SK-N-SH (cell line): ENCODE results near the gene BRWD1. TPM values are rescaled to one million over a fixed set of nuclear protein-coding genes. Genes with fewer than 3 reads are reported as not detected.

Experiments
- CTCF ChIA-PET: fragments of 300-600, 350-600 bp; formaldehyde crosslinking; extraction: SDS; loops from one replicate; lab custom pipeline; 2021; lab: Yijun Ruan, JAX
- POLR2A ChIA-PET: fragments of 350-600 bp; sonication (Branson Sonifier 250); formaldehyde crosslinking; extraction: SDS; loops from one replicate; lab custom pipeline; 2020; ENCODE audit warnings: antibody characterized with exemption, inconsistent platforms; lab: Yijun Ruan, JAX
- DNase-seq: peaks from one replicate; pipeline ENCODE4 v3.0.0; 2012
- H2AFZ ChIP-seq: fragments of 200-600 bp; sonication (generic); 2 replicates; pipeline ENCODE4 v1.8.1; 2016; ENCODE audit warnings: antibody characterized with exemption, mild to moderate bottlenecking, low read depth
- H3F3A ChIP-seq: fragments of 200-600 bp; sonication (generic); replicated peaks from 2 replicates; pipeline ENCODE3; 2016; ENCODE audit warnings: antibody characterized with exemption, mild to moderate bottlenecking; ENCODE audit not compliant: insufficient read depth
- H3K27ac ChIP-seq, 2 experiments: fragments of 200-500 bp in 1 of 2; fragments of 200-600 bp in 1 of 2; sonication (Bioruptor generic) in 1 of 2; sonication (generic), shearing (Covaris generic) in 1 of 2; 2 replicates each; pipeline versions ENCODE4 v1.5.1 to v1.6.1; 2014 to 2016; ENCODE audit warnings: low read depth in 2 of 2, inconsistent platforms in 1 of 2, low read length in 1 of 2, mild to moderate bottlenecking in 1 of 2, mixed read lengths in 1 of 2
- H3K27me3 ChIP-seq: fragments of 200-600 bp; sonication (generic), shearing (Covaris generic); 2 replicates; pipeline ENCODE4 v1.6.1; 2016; ENCODE audit warnings: mixed run types; ENCODE audit not compliant: insufficient read depth
- H3K36me3 ChIP-seq, 2 experiments: fragments of 200-500 bp in 1 of 2; fragments of 200-600 bp in 1 of 2; sonication (Bioruptor generic) in 1 of 2; sonication (generic) in 1 of 2; replicated peaks in 1 of 2; 2 replicates each; pipeline versions ENCODE3 to v1.5.1; 2014 to 2016; ENCODE audit warnings: low read length in 1 of 2, mild to moderate bottlenecking in 1 of 2; ENCODE audit not compliant: insufficient read depth in 2 of 2, control insufficient read depth in 1 of 2
- H3K4me1 ChIP-seq, 2 experiments: fragments of 200-500 bp in 1 of 2; fragments of 200-600 bp in 1 of 2; sonication (Bioruptor generic) in 1 of 2; sonication (generic), shearing (Covaris generic) in 1 of 2; 2 replicates each; pipeline versions ENCODE4 v1.5.1 to v1.6.1; 2014 to 2016; ENCODE audit warnings: low read depth in 1 of 2, low read length in 1 of 2, mixed run types in 1 of 2; ENCODE audit not compliant: insufficient read depth in 2 of 2, control insufficient read depth in 1 of 2
- H3K4me2 ChIP-seq: fragments of 200-600 bp; sonication (generic), shearing (Covaris generic); 2 replicates; pipeline ENCODE4 v1.6.1; 2017; ENCODE audit warnings: mixed run types
- H3K4me3 ChIP-seq, 2 experiments: fragments of 200-500 bp in 1 of 2; fragments of 200-600 bp in 1 of 2; sonication (Bioruptor generic) in 1 of 2; sonication (generic), shearing (Covaris generic) in 1 of 2; 2 replicates each; pipeline versions ENCODE4 v1.5.1 to v1.8.1; 2014 to 2016; ENCODE audit warnings: low read depth in 2 of 2, inconsistent platforms in 1 of 2, low read length in 1 of 2, mild to moderate bottlenecking in 1 of 2, mixed read lengths in 1 of 2, moderate library complexity in 1 of 2
- H3K79me2 ChIP-seq: fragments of 200-600 bp; sonication (generic); 2 replicates; pipeline ENCODE4 v1.8.1; 2017; ENCODE audit warnings: mild to moderate bottlenecking; ENCODE audit not compliant: insufficient read depth
- H3K9ac ChIP-seq: fragments of 200-600 bp; sonication (generic); 2 replicates; pipeline ENCODE4 v1.6.1; 2017; ENCODE audit warnings: mixed run types
- H3K9me2 ChIP-seq: fragments of 200-600 bp; sonication (generic); 2 replicates; pipeline ENCODE4 v1.6.1; 2017; ENCODE audit warnings: mixed run types
- H3K9me3 ChIP-seq: fragments of 200-600 bp; sonication (generic); 2 replicates; pipeline ENCODE4 v1.6.1; 2017; ENCODE audit warnings: mixed run types, mild to moderate bottlenecking, moderate library complexity
- H4K20me1 ChIP-seq: fragments of 200-600 bp; sonication (generic); 2 replicates; pipeline ENCODE4 v1.6.1; 2017; ENCODE audit warnings: mild to moderate bottlenecking, mixed run types; ENCODE audit not compliant: insufficient read depth
- ELF1 ChIP-seq: IDR thresholded peaks from 2 replicates; pipeline ENCODE4 v1.4.0; 2012
- EZH2phosphoT487 ChIP-seq: fragments of 200-600 bp; sonication (generic); IDR thresholded peaks from 2 replicates; pipeline ENCODE4 v1.6.1; 2017; ENCODE audit warnings: low read depth, mixed run types, mild to moderate bottlenecking, antibody characterized with exemption, moderate library complexity, borderline replicate concordance
- FOSL2 ChIP-seq: IDR thresholded peaks from 2 replicates; pipeline ENCODE4 v1.4.0; 2012; ENCODE audit warnings: low read depth, mild to moderate bottlenecking, moderate library complexity, borderline replicate concordance
- FOXM1 ChIP-seq: IDR thresholded peaks from 2 replicates; pipeline ENCODE4 v1.4.0; 2012; ENCODE audit warnings: low read depth, mild to moderate bottlenecking
- GABPA ChIP-seq: IDR thresholded peaks from 2 replicates; pipeline ENCODE4 v1.4.0; 2012; ENCODE audit warnings: low read depth, mild to moderate bottlenecking
- POLR2AphosphoS5 ChIP-seq: IDR thresholded peaks from 2 replicates; pipeline ENCODE4 v1.6.1; 2012; ENCODE audit warnings: low read depth, low read length
- RCOR1 ChIP-seq: fragments of 150-350 bp; IDR thresholded peaks from 2 replicates; pipeline ENCODE4 v1.6.1; 2017; ENCODE audit warnings: antibody characterized with exemption, low read length
- RXRA ChIP-seq: IDR thresholded peaks from 2 replicates; pipeline ENCODE4 v1.4.0; 2012; ENCODE audit warnings: low read depth, mild to moderate bottlenecking, borderline replicate concordance
- SIN3A ChIP-seq: IDR thresholded peaks from 2 replicates; pipeline ENCODE4 v1.6.1; 2012; ENCODE audit warnings: low read depth, mild to moderate bottlenecking, low read length, moderate library complexity, borderline replicate concordance
- SMC3 ChIP-seq: IDR thresholded peaks from 2 replicates; pipeline ENCODE4 v1.6.1; 2012; ENCODE audit warnings: low read depth, low read length, improper control_type of control experiment
- TAF1 ChIP-seq: IDR thresholded peaks from 2 replicates; pipeline ENCODE4 v1.6.1; 2012; ENCODE audit warnings: low read depth, mild to moderate bottlenecking, low read length, moderate library complexity, borderline replicate concordance
- USF2 ChIP-seq: fragments of 150-350 bp; IDR thresholded peaks from 2 replicates; pipeline ENCODE4 v1.6.1; 2017; ENCODE audit warnings: antibody characterized with exemption, low read length, low read depth, borderline replicate concordance
- YY1 ChIP-seq: IDR thresholded peaks from 2 replicates; pipeline ENCODE4 v1.4.0; 2012; ENCODE audit warnings: low read depth, mild to moderate bottlenecking
- WGBS: methylation state at CpG from one replicate; pipeline ENCODE4 v1.1.6; 2017; ENCODE audit warnings: low lambda C conversion rate; 5-methylcytosine and 5-hydroxymethylcytosine counted together
- polyA plus RNA-seq, 3 experiments: library from polyadenylated mRNA; depleted of rRNA; stranded (reverse); fragments of >200 nt; gene quantifications; 2 replicates each; pipeline ENCODE4 v1.2.3, GENCODE V29; 2012
- TF ChIP-seq, protein P1 (sequence below): IDR thresholded peaks from 2 replicates; pipeline ENCODE4 v1.6.1; 2012; ENCODE audit warnings: mild to moderate bottlenecking, low read depth, low read length, moderate library complexity
- TF ChIP-seq, protein P2 (sequence below): fragments of 150-350 bp; IDR thresholded peaks from 2 replicates; pipeline ENCODE4 v1.6.1; 2016; ENCODE audit warnings: mild to moderate bottlenecking, low read depth, low read length
- TF ChIP-seq, protein P3 (sequence below): IDR thresholded peaks from 2 replicates; pipeline ENCODE4 v1.4.0; 2012; ENCODE audit warnings: low read depth, borderline replicate concordance

BRWD1 gene
- polyA plus RNA-seq, 1 of the 3 experiments (the other 2 are of a cell fraction), result 7.9 TPM

DNA sequence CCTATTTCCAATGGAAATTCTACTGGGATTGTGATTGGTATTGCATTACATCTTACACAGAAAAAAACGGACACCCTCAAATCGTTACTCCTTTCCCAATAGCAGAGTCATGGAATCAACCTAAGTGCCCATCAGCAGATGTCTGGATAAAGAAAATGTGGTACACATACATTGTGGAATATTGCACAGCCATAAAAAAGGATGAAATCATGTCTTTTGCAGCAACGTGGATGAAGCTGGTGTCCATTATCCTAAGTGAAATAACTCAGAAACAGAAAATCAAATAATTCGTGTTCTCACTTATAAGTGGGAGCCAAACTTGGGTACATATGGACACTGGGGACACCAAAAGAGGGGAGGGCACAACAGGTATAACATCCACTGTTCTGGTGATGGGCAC, 21.2 kb upstream of the BRWD1 start (continued):
- TF ChIP-seq YY1 (no peak), EZH2phosphoT487 (no peak), FOSL2 (no peak), POLR2AphosphoS5 (no peak)
- TF ChIP-seq, protein P1, sequence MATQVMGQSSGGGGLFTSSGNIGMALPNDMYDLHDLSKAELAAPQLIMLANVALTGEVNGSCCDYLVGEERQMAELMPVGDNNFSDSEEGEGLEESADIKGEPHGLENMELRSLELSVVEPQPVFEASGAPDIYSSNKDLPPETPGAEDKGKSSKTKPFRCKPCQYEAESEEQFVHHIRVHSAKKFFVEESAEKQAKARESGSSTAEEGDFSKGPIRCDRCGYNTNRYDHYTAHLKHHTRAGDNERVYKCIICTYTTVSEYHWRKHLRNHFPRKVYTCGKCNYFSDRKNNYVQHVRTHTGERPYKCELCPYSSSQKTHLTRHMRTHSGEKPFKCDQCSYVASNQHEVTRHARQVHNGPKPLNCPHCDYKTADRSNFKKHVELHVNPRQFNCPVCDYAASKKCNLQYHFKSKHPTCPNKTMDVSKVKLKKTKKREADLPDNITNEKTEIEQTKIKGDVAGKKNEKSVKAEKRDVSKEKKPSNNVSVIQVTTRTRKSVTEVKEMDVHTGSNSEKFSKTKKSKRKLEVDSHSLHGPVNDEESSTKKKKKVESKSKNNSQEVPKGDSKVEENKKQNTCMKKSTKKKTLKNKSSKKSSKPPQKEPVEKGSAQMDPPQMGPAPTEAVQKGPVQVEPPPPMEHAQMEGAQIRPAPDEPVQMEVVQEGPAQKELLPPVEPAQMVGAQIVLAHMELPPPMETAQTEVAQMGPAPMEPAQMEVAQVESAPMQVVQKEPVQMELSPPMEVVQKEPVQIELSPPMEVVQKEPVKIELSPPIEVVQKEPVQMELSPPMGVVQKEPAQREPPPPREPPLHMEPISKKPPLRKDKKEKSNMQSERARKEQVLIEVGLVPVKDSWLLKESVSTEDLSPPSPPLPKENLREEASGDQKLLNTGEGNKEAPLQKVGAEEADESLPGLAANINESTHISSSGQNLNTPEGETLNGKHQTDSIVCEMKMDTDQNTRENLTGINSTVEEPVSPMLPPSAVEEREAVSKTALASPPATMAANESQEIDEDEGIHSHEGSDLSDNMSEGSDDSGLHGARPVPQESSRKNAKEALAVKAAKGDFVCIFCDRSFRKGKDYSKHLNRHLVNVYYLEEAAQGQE, result no peak
- TF ChIP-seq, protein P2, sequence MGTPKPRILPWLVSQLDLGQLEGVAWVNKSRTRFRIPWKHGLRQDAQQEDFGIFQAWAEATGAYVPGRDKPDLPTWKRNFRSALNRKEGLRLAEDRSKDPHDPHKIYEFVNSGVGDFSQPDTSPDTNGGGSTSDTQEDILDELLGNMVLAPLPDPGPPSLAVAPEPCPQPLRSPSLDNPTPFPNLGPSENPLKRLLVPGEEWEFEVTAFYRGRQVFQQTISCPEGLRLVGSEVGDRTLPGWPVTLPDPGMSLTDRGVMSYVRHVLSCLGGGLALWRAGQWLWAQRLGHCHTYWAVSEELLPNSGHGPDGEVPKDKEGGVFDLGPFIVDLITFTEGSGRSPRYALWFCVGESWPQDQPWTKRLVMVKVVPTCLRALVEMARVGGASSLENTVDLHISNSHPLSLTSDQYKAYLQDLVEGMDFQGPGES, result no peak

DNA sequence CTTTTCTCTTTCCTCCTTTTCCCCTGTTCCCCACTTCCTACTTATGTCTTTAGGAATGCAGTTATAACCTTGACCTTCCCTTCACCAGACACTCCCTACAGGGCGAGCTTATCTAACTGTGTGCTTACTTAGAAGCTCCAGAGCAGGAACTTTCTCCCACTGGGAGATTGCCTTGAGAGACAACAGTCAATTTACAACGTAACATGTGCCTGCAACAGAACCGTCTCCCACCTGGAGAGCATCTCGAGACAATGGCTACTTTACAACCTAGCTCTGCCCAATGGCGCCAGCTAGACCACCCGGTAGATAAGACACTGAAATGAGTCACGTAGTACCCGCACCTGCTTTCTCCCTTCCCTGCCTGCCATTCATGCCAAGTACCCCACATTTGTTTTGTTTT, 18.7 kb upstream of the BRWD1 start:
- POLR2A ChIA-PET, result no interaction called here
- no peak overlapping the region for H3K4me3 ChIP-seq
- CTCF ChIA-PET, result interaction anchor here (1.5 kb wide), 1 partner anchor 13 kb away, joined by 3 read pairs; no protein-coding TSS in a partner anchor
- no peaks in the 10 kb centered on the region for H3K36me3 ChIP-seq
- no peaks in the 10 kb centered on the region for H3K4me1 ChIP-seq
- no peaks in the 10 kb centered on the region for H4K20me1 ChIP-seq
- TF ChIP-seq FOXM1 (no peak), RCOR1 (no peak), TAF1 (no peak), SIN3A (no peak), GABPA (no peak), USF2 (no peak), ELF1 (no peak), RXRA (no peak), YY1 (no peak), SMC3 (no peak)
- TF ChIP-seq, protein P2, result no peak
- TF ChIP-seq, protein P3, sequence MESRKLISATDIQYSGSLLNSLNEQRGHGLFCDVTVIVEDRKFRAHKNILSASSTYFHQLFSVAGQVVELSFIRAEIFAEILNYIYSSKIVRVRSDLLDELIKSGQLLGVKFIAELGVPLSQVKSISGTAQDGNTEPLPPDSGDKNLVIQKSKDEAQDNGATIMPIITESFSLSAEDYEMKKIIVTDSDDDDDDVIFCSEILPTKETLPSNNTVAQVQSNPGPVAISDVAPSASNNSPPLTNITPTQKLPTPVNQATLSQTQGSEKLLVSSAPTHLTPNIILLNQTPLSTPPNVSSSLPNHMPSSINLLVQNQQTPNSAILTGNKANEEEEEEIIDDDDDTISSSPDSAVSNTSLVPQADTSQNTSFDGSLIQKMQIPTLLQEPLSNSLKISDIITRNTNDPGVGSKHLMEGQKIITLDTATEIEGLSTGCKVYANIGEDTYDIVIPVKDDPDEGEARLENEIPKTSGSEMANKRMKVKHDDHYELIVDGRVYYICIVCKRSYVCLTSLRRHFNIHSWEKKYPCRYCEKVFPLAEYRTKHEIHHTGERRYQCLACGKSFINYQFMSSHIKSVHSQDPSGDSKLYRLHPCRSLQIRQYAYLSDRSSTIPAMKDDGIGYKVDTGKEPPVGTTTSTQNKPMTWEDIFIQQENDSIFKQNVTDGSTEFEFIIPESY, result no peak
- H3K27ac ChIP-seq, result no peak overlapping the region
- H3K4me2 ChIP-seq, result no peak overlapping the region
- H3K79me2 ChIP-seq, result no peaks in the 10 kb centered on the region
- no peak for DNase-seq
- no peaks in the 10 kb centered on the region for H3F3A ChIP-seq
- H3K9me3 ChIP-seq, result no peaks in the 10 kb centered on the region
- no peaks in the 10 kb centered on the region for H3K27me3 ChIP-seq
- no peaks in the 10 kb centered on the region for H3K9me2 ChIP-seq
- no peak overlapping the region for H2AFZ ChIP-seq
- H3K9ac ChIP-seq, result no peak overlapping the region
- WGBS, result 80% methylated on average over 8 of the region's 8 CpGs
